ENCODE measurements around the gene IFITM10. TPM values are rescaled to one million over a fixed set of nuclear protein-coding genes. Genes with fewer than 3 reads are reported as not detected.

The IFITM10 gene
- total and polyA plus RNA-seq, 2 donors (not counting 1 experiment from before 2014, with no cell fraction given) = 0.15 to 0.50 TPM

DNA sequence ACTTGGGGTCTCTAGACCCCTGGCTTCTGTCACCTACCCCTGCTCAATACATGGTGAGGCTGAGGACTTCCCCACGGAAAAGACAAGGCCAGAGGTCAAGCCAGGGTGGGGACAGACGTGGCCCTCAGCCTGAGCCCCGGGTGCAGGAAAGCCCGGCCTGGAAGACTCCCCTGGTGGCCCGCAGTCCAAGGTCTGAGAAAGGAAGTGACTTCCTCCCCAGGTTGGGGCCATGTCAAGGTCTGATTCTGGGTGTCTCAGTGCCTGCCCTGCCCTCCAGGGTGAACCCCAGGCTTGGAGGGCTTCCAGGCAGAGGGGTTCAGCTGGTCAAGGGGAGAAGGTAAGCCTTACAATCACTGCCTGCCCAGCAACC, 9.4 kb upstream of the IFITM10 start:
- no peak for TF ChIP-seq CTCF (conservative IDR thresholded peaks at IDR 0.05 in 1 of 2, IDR thresholded peaks at IDR 0.05 in 1 of 2; ENCODE audit: low read depth in 1 of 2, low read length in 2 of 2)
- no peak for TF ChIP-seq EZH2 (IDR thresholded peaks at IDR 0.05; ENCODE audit: low read length, missing control alignments)
- no peaks in the 10 kb centered on the region for H3K9me3 ChIP-seq (ENCODE audit: control insufficient read depth, insufficient read depth, low read depth, low read length)
- peaks cover 29% of the 10 kb centered on the region for H3K4me1 ChIP-seq (ENCODE audit: control insufficient read depth, extremely low read depth, insufficient read depth, low read length)
- no peaks in the 10 kb centered on the region for H4K20me1 ChIP-seq (ENCODE audit: control insufficient read depth, extremely low read depth, insufficient read depth, low read length)
- H2AFZ ChIP-seq (ENCODE audit: low read length) = no peak overlapping the region
- H3K4me2 ChIP-seq (ENCODE audit: extremely low read depth, insufficient read depth, low read length) = no peak overlapping the region
- H3K36me3 ChIP-seq (ENCODE audit: control insufficient read depth, insufficient read depth, low read length) = peaks cover 18% of the 10 kb centered on the region
- no peak for DNase-seq (ENCODE audit: low read depth in 2 of 2)
- peaks cover 12% of the 10 kb centered on the region for H3K79me2 ChIP-seq (ENCODE audit: control insufficient read depth, insufficient read depth, low read length)
- H3K9ac ChIP-seq (ENCODE audit: insufficient read depth, low read length) = no peak overlapping the region
- peak overlapping the region; percentile 85 for H3K27ac ChIP-seq (ENCODE audit: insufficient read depth, low read length)
- no peak overlapping the region for H3K4me3 ChIP-seq (replicated peaks in 1 of 4; ENCODE audit: control extremely low read depth in 1 of 4, insufficient read depth in 1 of 4, low read depth in 3 of 4, low read length in 4 of 4)
- no peaks in the 10 kb centered on the region for H3K27me3 ChIP-seq (ENCODE audit: control insufficient read depth, insufficient read depth, low read length)

- no peaks in the 10 kb centered on the region for H4K20me1 ChIP-seq (ENCODE audit: control insufficient read depth, extremely low read depth, insufficient read depth, low read length)
- H3K4me1 ChIP-seq (ENCODE audit: control insufficient read depth, extremely low read depth, insufficient read depth, low read length) = peaks cover 28% of the 10 kb centered on the region
- H3K4me3 ChIP-seq (replicated peaks in 1 of 4; ENCODE audit: control extremely low read depth in 1 of 4, insufficient read depth in 1 of 4, low read depth in 3 of 4, low read length in 4 of 4) = no peak overlapping the region
- H3K27ac ChIP-seq (ENCODE audit: insufficient read depth, low read length) = no peak overlapping the region
- H3K4me2 ChIP-seq (ENCODE audit: extremely low read depth, insufficient read depth, low read length) = no peak overlapping the region
- no peaks in the 10 kb centered on the region for H3K9me3 ChIP-seq (ENCODE audit: control insufficient read depth, insufficient read depth, low read depth, low read length)
- TF ChIP-seq CTCF (conservative IDR thresholded peaks at IDR 0.05 in 1 of 2, IDR thresholded peaks at IDR 0.05 in 1 of 2; ENCODE audit: low read depth in 1 of 2, low read length in 2 of 2) (no peak), EZH2 (IDR thresholded peaks at IDR 0.05; ENCODE audit: low read length, missing control alignments) (no peak)
- no peak overlapping the region for H3K9ac ChIP-seq (ENCODE audit: insufficient read depth, low read length)
- H3K79me2 ChIP-seq (ENCODE audit: control insufficient read depth, insufficient read depth, low read length) = peaks cover 12% of the 10 kb centered on the region
- H3K36me3 ChIP-seq (ENCODE audit: control insufficient read depth, insufficient read depth, low read length) = peaks cover 19% of the 10 kb centered on the region
- H2AFZ ChIP-seq (ENCODE audit: low read length) = no peak overlapping the region
- no peak for DNase-seq (ENCODE audit: low read depth in 2 of 2)
- no peaks in the 10 kb centered on the region for H3K27me3 ChIP-seq (ENCODE audit: control insufficient read depth, insufficient read depth, low read length)
These were observed 8.9 kb upstream of the IFITM10 start for GRCh38 chr11:1759151-1759850.

- Histone ChIP-seq H3K9ac (ENCODE audit: insufficient read depth, low read length) (no peak overlapping the region), H3K27me3 (ENCODE audit: control insufficient read depth, insufficient read depth, low read length) (no peaks in the 10 kb centered on the region), H3K4me3 (replicated peaks in 1 of 4; ENCODE audit: control extremely low read depth in 1 of 4, insufficient read depth in 1 of 4, low read depth in 3 of 4, low read length in 4 of 4) (no peak overlapping the region), H3K27ac (ENCODE audit: insufficient read depth, low read length) (no peak overlapping the region), H3K4me1 (ENCODE audit: control insufficient read depth, extremely low read depth, insufficient read depth, low read length) (peaks cover 26% of the 10 kb centered on the region), H3K9me3 (ENCODE audit: control insufficient read depth, insufficient read depth, low read depth, low read length) (no peaks in the 10 kb centered on the region), H3K79me2 (ENCODE audit: control insufficient read depth, insufficient read depth, low read length) (peaks cover 12% of the 10 kb centered on the region), H4K20me1 (ENCODE audit: control insufficient read depth, extremely low read depth, insufficient read depth, low read length) (no peaks in the 10 kb centered on the region), H3K4me2 (ENCODE audit: extremely low read depth, insufficient read depth, low read length) (no peak overlapping the region), H2AFZ (ENCODE audit: low read length) (no peak overlapping the region), H3K36me3 (ENCODE audit: control insufficient read depth, insufficient read depth, low read length) (peaks cover 19% of the 10 kb centered on the region)
- no peak for TF ChIP-seq EZH2 (IDR thresholded peaks at IDR 0.05; ENCODE audit: low read length, missing control alignments)
- no peak for TF ChIP-seq CTCF (conservative IDR thresholded peaks at IDR 0.05 in 1 of 2, IDR thresholded peaks at IDR 0.05 in 1 of 2; ENCODE audit: low read depth in 1 of 2, low read length in 2 of 2)
- no peak for DNase-seq (ENCODE audit: low read depth in 2 of 2)
These were observed 8.3 kb upstream of the IFITM10 start for GRCh38 chr11:1758611-1759150.

All from fibroblast of lung (primary cell).